GM12891 (cell line): ENCODE measurements around the gene TNFRSF1B. TPM values are rescaled to one million over a fixed set of nuclear protein-coding genes. Genes with fewer than 3 reads are reported as not detected.

Experiments used
- DNase-seq: peaks from one replicate; pipeline ENCODE4 v3.0.0; 2011; ENCODE audit warnings: low spot score; ENCODE audit not compliant: insufficient read length
- FAIRE-seq: peaks from 2 replicates; lab custom pipeline; 2011; peaks lifted over from hg19 to GRCh38; lab: Jason Lieb, UNC
- PAX5 ChIP-seq: IDR thresholded peaks from 2 replicates; pipeline ENCODE4 v1.6.1; 2011; ENCODE audit warnings: low read length, moderate library complexity, mild to moderate bottlenecking; ENCODE audit not compliant: insufficient read depth, severe bottlenecking
- POLR2A ChIP-seq: IDR thresholded peaks from 2 replicates; pipeline ENCODE4 v1.6.1; 2011; ENCODE audit warnings: low read depth, low read length, control low read depth
- POLR2AphosphoS5 ChIP-seq: IDR thresholded peaks from 2 replicates; pipeline ENCODE4 v1.6.1; 2011; ENCODE audit warnings: low read depth, low read length, control low read depth
- POU2F2 ChIP-seq: IDR thresholded peaks from 2 replicates; pipeline ENCODE4 v1.6.1; 2011; ENCODE audit warnings: low read depth, mild to moderate bottlenecking, control low read depth, low read length, moderate library complexity
- SPI1 ChIP-seq: IDR thresholded peaks from 2 replicates; pipeline ENCODE4 v1.6.1; 2011; ENCODE audit warnings: low read depth, low read length, control low read depth
- TAF1 ChIP-seq: IDR thresholded peaks from 2 replicates; pipeline ENCODE4 v1.6.1; 2011; ENCODE audit warnings: low read depth, low read length, control low read depth
- polyA plus RNA-seq: library from polyadenylated mRNA; unstranded; fragments of >200 nt; gene quantifications from one replicate; pipeline ENCODE4 v1.2.1, GENCODE V29; 2012; ENCODE audit warnings: low read depth, missing spikeins, inconsistent platforms; ENCODE audit not compliant: missing spikeins

TNFRSF1B gene
- 27.3 TPM for polyA plus RNA-seq

- TF ChIP-seq POLR2AphosphoS5 (peak; percentile 78), PAX5 (peak; percentile 22), POLR2A (peak; percentile 74), POU2F2 (no peak), TAF1 (peak; percentile 93), SPI1 (no peak)
- peak; percentile 90 for DNase-seq
These were observed at the start of gene TNFRSF1B for GRCh38 chr1:12166834-12167492. Gene TNFRSF1B (plus strand): TSS chr1:12166991. CDS start chr1:12167092, 101 bp downstream.

DNA sequence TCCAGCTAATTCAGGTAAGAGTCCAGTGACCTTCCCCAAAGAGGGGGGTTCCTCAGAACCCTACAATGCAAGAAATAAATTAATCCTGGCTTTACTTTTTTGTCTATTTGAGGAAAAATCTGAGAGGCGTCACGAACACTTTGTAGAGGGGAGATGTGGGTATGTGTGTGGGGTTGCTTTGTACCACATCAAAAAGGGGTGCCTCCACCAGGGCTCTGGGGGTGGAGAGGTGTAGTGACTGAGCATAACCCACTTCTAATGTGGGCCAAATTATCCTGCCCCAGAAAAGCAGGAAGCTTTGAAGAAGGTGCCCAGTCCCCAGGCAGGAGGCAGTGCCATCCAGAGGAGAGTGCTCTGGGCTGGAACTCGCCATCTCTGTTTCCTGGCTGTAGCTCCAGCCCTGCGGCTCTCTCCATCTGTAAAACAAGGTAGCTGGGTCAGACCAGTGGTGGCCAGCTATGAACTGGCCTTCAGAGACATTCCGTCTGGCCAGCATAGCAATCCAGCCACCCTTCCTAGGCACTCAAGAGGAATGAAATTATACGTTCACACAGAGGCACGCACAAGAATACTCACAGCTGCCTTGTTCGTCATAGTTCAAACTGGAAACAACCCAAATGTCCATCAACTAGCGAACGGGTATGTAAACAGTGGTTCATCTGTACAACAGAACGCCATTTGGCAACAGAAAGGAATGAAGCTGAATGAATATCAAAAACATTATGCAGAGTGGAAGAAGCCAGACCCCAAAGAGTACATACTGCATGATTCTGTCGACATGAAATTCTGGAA is 45.4 kb upstream of the TNFRSF1B start:
- TF ChIP-seq TAF1: no peak
- TF ChIP-seq POU2F2: no peak
- TF ChIP-seq POLR2AphosphoS5: no peak
- TF ChIP-seq PAX5: no peak
- no peak for TF ChIP-seq SPI1
- TF ChIP-seq POLR2A: peak; percentile 46; the same call in 1 of the 2 replicates
- DNase-seq (no peak), FAIRE-seq (no peak)

More at GRCh38 chr1:12166834-12167492, at the start of gene TNFRSF1B:
- no peak for FAIRE-seq

GRCh38 chr1:12123172-12123571 is 43.6 kb upstream of the TNFRSF1B start:
- FAIRE-seq (no peak), DNase-seq (no peak)
- no peak for TF ChIP-seq PAX5
- TF ChIP-seq POLR2AphosphoS5: no peak
- no peak for TF ChIP-seq SPI1
- TF ChIP-seq TAF1: no peak
- no peak for TF ChIP-seq POU2F2
- no peak for TF ChIP-seq POLR2A

- peak; percentile 89 for FAIRE-seq
- TF ChIP-seq POU2F2: 0 out of 2 replicates have a peak, but pooled peaks have one; percentile 41
- no peak for TF ChIP-seq POLR2A
- DNase-seq: no peak
These were observed 41.9 kb upstream of the TNFRSF1B start for GRCh38 chr1:12124693-12125421.

GRCh38 chr1:12125422-12126355 is 41.1 kb upstream of the TNFRSF1B start:
- DNase-seq: no peak
- TF ChIP-seq SPI1: no peak
- TF ChIP-seq POU2F2: no peak
- TF ChIP-seq POLR2A: no peak
- no peak; the same call in 1 of the 2 replicates for TF ChIP-seq POLR2AphosphoS5
- FAIRE-seq: no peak

GRCh38 chr1:12126781-12127180 is 40.0 kb upstream of the TNFRSF1B start:
- FAIRE-seq: peak; percentile 45
- no peak for TF ChIP-seq POLR2AphosphoS5
- TF ChIP-seq POLR2A: no peak
- TF ChIP-seq SPI1: no peak
- TF ChIP-seq TAF1: no peak
- TF ChIP-seq POU2F2: no peak
- TF ChIP-seq PAX5: no peak
- DNase-seq: no peak

GRCh38 chr1:12127206-12127810 is 39.5 kb upstream of the TNFRSF1B start:
- no peak for DNase-seq

DNA sequence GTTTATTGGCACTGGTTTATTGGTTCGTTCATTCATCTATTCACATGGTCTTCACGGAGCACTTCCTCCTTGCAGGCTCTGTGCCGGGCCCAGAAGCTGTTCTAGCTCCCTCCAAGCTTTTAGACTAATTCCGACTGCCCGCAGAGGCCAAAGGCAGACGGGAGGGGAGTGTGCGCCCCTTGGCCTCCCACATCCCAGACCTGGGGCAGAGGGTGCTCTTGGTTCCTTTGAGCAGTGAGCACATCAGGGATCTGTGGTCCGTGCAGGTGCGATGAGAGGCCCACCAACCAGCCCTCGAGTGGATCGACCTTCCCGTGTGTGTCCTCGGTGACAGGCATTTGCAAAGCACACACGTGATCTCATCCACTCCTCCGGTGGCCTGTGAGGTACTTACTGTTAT is 38.7 kb upstream of the TNFRSF1B start:
- no peak for FAIRE-seq
- TF ChIP-seq POLR2AphosphoS5 (no peak), POLR2A (no peak), SPI1 (no peak), PAX5 (no peak), TAF1 (no peak), POU2F2 (no peak)

More at GRCh38 chr1:12127206-12127810, 39.5 kb upstream of the TNFRSF1B start:
- peak; percentile 51 for FAIRE-seq
- no peak for TF ChIP-seq SPI1
- TF ChIP-seq POLR2AphosphoS5: no peak; the same call in 1 of the 2 replicates
- no peak for TF ChIP-seq POU2F2
- no peak for TF ChIP-seq POLR2A
- TF ChIP-seq TAF1: no peak
- TF ChIP-seq PAX5: no peak

More for the DNA sequence above, 38.7 kb upstream of the TNFRSF1B start:
- DNase-seq: no peak
